ENCODE results near the gene L2HGDH. TPM values are rescaled to one million over a fixed set of nuclear protein-coding genes. Genes with fewer than 3 reads are reported as not detected.

The L2HGDH gene
- total RNA-seq, 2 experiments from 2014 or later = 8.7 to 19.8 TPM

GRCh38 chr14:50303744-50304471 is 8.1 kb downstream of the L2HGDH start:
- no peak overlapping the region for H3K4me3 ChIP-seq (ENCODE audit: low read depth, low read length, poor library complexity, severe bottlenecking)
- H3K27ac ChIP-seq (ENCODE audit: low read depth, low read length, poor library complexity, severe bottlenecking) = no peak overlapping the region
- CTCF ChIA-PET (ENCODE audit: unreplicated experiment) = no interaction called here
- intact Hi-C loops (cut with micrococcal nuclease; ENCODE audit: unreplicated experiment) = no loop called here
- no peaks in the 10 kb centered on the region for H3K9me3 ChIP-seq (ENCODE audit: low read length)
- peaks cover 34% of the 10 kb centered on the region for H3K36me3 ChIP-seq (ENCODE audit: insufficient read depth, low read length)
- H3K79me2 ChIP-seq (ENCODE audit: insufficient read depth, low read depth, low read length) = no peaks in the 10 kb centered on the region
- H3K4me1 ChIP-seq (ENCODE audit: insufficient read depth, low read length, poor library complexity, severe bottlenecking) = no peaks in the 10 kb centered on the region
- H3K4me2 ChIP-seq (ENCODE audit: low read length) = no peak overlapping the region
- TF ChIP-seq EZH2phosphoT487 (IDR thresholded peaks at IDR 0.05; ENCODE audit: borderline replicate concordance, low read depth, low read length) (no peak), CTCF (conservative IDR thresholded peaks at IDR 0.05; ENCODE audit: low read length) (no peak)
- no peak for DNase-seq (ENCODE audit: low spot score)
- H4K20me1 ChIP-seq (ENCODE audit: insufficient read depth, low read length) = no peaks in the 10 kb centered on the region
- POLR2A ChIA-PET = interaction anchor here (0.6 to 0.7 kb wide), 2 partner anchors 244 to 485 kb away, joined by 3 to 6 read pairs; no protein-coding TSS in a partner anchor
- H2AFZ ChIP-seq (ENCODE audit: low read length) = no peak overlapping the region
- BruUV-seq (replicated peaks) = no TSS peak
- no peaks in the 10 kb centered on the region for H3K9me2 ChIP-seq (ENCODE audit: insufficient read depth, low read length)

GRCh38 chr14:50301914-50302313 is 10.1 kb downstream of the L2HGDH start:
- Histone ChIP-seq H3K79me2 (ENCODE audit: insufficient read depth, low read depth, low read length) (no peaks in the 10 kb centered on the region), H4K20me1 (ENCODE audit: insufficient read depth, low read length) (no peaks in the 10 kb centered on the region), H3K4me3 (ENCODE audit: low read depth, low read length, poor library complexity, severe bottlenecking) (no peak overlapping the region), H2AFZ (ENCODE audit: low read length) (no peak overlapping the region), H3K9me2 (ENCODE audit: insufficient read depth, low read length) (no peaks in the 10 kb centered on the region), H3K36me3 (ENCODE audit: insufficient read depth, low read length) (peaks cover 34% of the 10 kb centered on the region), H3K9me3 (ENCODE audit: low read length) (no peaks in the 10 kb centered on the region), H3K4me1 (ENCODE audit: insufficient read depth, low read length, poor library complexity, severe bottlenecking) (no peaks in the 10 kb centered on the region), H3K27ac (ENCODE audit: low read depth, low read length, poor library complexity, severe bottlenecking) (no peak overlapping the region), H3K4me2 (ENCODE audit: low read length) (no peak overlapping the region)
- BruUV-seq (replicated peaks) = no TSS peak
- POLR2A ChIA-PET = interaction anchor here (1.1 kb wide), 1 partner anchor 10 kb away, joined by 3 read pairs; the partner anchor contains the start of genes DMAC2L and L2HGDH
- DNase-seq (ENCODE audit: low spot score) = no peak
- intact Hi-C loops (cut with micrococcal nuclease; ENCODE audit: unreplicated experiment) = no loop called here
- CTCF ChIA-PET (ENCODE audit: unreplicated experiment) = no interaction called here
- no peak for TF ChIP-seq CTCF (conservative IDR thresholded peaks at IDR 0.05; ENCODE audit: low read length)
- no peak for TF ChIP-seq EZH2phosphoT487 (IDR thresholded peaks at IDR 0.05; ENCODE audit: borderline replicate concordance, low read depth, low read length)

GRCh38 chr14:50299585-50299984 is 12.4 kb downstream of the L2HGDH start:
- CTCF ChIA-PET (ENCODE audit: unreplicated experiment) = no interaction called here

More at GRCh38 chr14:50299585-50299984, 12.4 kb downstream of the L2HGDH start:
- no peak overlapping the region for H2AFZ ChIP-seq (ENCODE audit: low read length)
- no TSS peak for BruUV-seq (replicated peaks)
- POLR2A ChIA-PET = no interaction called here
- H3K9me2 ChIP-seq (ENCODE audit: insufficient read depth, low read length) = no peaks in the 10 kb centered on the region
- H4K20me1 ChIP-seq (ENCODE audit: insufficient read depth, low read length) = no peaks in the 10 kb centered on the region
- intact Hi-C loops (cut with micrococcal nuclease; ENCODE audit: unreplicated experiment) = no loop called here
- no peak overlapping the region for H3K27ac ChIP-seq (ENCODE audit: low read depth, low read length, poor library complexity, severe bottlenecking)
- no peak for DNase-seq (ENCODE audit: low spot score)
- TF ChIP-seq CTCF (conservative IDR thresholded peaks at IDR 0.05; ENCODE audit: low read length) = no peak
- no peak for TF ChIP-seq EZH2phosphoT487 (IDR thresholded peaks at IDR 0.05; ENCODE audit: borderline replicate concordance, low read depth, low read length)
- no peak overlapping the region for H3K4me3 ChIP-seq (ENCODE audit: low read depth, low read length, poor library complexity, severe bottlenecking)
- no peaks in the 10 kb centered on the region for H3K4me1 ChIP-seq (ENCODE audit: insufficient read depth, low read length, poor library complexity, severe bottlenecking)
- H3K36me3 ChIP-seq (ENCODE audit: insufficient read depth, low read length) = peaks cover 34% of the 10 kb centered on the region
- H3K9me3 ChIP-seq (ENCODE audit: low read length) = no peaks in the 10 kb centered on the region
- H3K4me2 ChIP-seq (ENCODE audit: low read length) = no peak overlapping the region
- H3K79me2 ChIP-seq (ENCODE audit: insufficient read depth, low read depth, low read length) = no peaks in the 10 kb centered on the region
